ENCODE results near the gene RAET1E.
"Not testable (repeated sequence)": the region's sequence is repeated elsewhere in the genome, so short reads cannot be mapped to it uniquely, and the experiment has no call there.

The RAET1E gene

DNA sequence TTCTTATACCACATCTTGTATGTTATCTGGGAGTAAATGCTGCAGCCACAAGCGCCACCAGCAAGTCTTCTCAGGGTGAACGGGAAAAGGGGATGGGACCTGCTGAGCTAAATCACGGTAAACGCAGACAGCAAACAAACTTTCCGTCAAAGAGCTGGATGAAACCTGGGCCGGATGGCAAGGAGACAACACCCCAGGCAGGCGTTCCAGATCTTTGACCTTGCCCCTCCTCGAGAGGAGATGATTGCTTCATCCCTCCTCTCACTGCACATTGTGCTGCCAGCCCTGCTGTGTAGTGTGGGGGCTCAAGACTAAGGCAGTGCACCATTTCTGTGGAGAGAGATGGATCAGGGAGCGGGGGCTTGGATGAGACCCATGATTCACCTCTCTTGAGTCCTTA is 9.8 kb downstream of the RAET1E start:
- DNase-seq: no peak

DNA sequence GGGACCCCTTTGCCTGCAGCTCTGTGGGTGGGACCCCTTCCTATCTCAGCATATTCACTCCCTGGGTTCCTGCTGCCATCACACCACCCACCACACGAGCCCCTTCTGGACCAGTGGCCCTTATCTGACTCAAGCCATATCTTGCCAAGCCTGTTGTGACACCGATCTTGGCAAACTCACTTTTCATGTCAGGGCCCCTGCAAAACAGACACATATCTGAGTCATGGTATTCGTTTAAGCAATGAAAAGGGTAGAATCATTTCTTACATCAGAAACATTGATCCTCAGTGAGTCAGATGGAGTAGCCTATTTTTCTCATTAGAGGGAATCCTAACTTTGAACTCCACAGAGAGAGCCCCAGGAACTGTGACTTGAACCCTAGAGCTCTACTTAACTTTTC is 10.6 kb downstream of the RAET1E start:
- DNase-seq: no peak

DNA sequence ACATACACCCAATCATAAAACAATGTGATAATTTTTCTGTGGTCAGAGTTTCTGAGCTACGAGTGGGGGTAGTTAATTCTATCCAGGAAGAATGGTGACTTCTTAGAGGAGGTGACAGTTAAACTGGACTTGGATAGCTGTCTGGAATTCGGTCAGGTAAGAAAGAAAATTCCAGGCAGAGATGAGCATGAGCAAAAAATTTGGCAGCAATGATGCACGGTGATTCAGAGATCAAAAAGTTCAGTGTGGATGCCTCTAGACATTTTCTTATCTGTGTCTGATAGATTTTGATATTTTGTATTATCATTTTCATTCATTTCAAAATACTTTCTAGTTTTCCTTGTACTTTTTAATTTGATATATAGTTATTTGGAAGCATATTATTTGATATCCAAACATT is 12.0 kb downstream of the RAET1E start:
- DNase-seq: no peak

DNA sequence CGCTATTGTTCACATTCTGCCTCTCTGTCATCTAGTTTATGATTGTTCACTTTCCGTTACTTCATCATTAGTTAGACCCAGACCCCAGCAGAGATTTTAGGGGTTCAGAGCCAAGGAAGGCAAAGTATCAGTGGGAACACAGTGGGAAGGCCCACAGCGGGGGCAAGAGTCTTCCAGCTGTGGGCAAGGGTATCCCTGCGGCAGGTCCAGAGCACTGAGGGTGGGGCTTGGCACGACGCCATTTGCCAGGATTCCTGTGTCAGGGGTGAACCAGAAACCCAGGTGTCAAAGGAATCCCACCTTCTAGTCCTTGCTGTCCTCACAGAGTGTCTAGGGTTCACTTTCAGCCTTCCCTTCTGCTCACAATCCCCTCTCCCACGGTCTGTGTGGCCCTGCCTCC is 13.3 kb downstream of the RAET1E start:
- no peak for DNase-seq

DNA sequence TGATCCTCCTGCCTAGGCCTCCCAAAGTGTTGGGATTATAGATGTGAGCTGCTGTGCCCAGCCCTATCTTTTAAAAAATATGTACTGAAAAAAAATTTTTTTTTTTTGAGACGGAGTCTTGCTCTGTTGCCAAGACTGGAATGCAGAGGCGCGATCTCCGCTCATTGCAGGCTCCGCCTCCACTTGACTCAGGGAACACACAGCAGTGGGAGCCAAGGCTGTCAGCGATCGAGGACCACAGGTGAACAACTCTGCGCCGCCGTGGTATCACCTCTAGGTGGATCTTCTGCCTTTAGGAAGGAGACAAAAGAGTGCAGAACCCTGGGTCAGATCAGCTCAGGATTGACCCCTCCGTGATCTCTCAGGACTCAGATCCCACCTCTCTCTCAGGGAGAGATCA is 13.7 kb downstream of the RAET1E start:
- no peak for DNase-seq

DNA sequence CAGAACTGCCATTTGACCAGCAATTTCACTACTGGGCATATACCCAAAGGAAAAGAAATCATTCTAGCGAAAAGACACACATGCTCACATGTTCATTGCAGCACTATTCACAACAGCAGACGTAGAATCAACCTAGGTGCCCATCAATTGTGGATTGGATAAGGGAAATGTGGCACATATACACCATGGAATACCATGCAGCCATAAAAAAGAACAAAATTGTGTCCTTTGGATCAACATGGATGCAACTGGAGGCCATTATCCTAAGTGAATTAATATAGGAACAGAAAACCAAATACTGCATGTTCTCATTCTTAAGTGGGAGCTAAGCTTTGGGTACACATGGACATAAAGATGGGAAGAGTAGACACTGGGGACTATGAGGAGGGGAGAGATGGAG is 16.1 kb downstream of the RAET1E start:
- DNase-seq: no peak

DNA sequence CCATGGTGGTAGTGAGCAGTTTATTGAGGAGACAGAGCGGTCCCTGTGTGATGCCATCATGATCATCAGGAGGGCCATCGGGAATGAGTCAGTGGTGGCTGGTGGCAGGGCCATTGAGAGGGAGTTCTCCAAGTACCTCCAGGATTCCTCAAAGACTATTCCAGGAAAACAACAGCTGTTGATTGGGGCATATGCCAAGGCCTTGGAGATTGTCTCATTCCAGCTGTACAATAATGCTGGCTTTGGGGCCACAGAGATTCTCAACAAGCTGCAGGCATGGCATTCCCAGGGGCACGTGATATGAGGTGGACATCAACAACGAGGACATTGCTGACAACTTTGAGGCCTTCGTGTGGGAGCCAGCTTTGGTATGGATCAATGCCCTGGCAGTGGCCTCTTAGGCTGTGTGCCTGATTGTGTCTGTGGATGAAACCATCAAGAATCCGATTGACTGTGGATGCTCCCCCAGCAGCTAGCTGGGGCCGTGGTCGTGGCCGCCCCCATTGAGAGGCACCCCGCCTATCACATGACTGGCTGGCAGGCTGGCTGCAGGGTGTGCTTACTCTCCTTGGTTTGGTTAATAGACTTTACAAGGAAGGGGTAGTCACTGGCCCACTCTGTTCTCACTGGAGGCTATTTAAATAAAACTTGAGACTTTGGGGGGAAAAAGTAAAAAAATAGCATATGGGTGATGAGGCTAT is 16.7 kb downstream of the RAET1E start:
- no peak for DNase-seq

DNA sequence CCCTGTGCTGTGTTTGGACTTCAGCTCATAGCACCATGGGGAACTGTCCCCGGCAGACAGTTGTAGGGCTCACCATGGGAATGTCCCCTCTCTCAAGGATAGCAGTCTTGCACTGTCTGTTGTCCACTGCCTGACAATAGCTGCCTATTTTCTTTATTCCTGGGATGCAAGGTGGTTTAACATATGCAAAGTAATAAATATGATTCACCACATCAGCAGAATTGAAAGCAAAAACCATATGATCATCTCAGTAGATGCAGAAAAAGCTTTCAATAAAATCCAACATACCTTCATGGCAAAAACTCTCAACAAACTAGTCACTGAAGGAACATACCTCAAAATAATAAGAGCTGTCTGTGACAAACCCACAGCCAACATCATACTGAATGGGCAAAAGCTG is 20.3 kb downstream of the RAET1E start:
- DNase-seq: no peak

DNA sequence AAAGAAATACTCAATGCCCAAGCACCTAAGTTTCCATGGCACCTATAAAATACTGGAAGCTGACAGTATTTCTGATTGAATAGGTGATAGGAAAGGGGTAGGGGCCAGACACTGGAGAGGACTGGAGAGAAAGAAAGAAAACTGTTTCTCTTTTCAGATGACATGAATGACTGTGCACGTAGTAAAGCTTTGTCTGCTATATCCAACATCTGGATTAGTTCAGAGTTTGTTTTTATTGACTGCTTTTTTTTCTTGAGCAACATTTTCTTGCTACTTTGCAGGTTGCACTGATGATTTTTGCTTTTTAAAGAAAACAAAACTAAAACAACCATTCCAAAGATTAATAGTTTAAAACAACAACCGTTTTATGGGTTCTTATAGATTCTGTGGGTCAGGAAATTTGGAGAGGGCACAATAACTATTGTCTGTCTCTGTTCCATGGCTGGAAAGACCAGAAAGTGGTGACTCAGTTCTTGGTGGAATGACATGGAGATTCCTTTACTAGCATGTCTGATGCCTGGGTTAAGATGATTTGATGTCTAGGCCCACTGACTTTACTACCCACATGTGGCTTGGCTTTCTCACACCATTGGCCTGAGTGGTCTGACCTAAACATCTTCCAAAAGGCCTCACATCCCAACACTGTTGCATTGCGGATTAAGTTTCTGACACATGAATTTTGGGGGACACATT is 21.5 kb downstream of the RAET1E start:
- no peak for DNase-seq

DNA sequence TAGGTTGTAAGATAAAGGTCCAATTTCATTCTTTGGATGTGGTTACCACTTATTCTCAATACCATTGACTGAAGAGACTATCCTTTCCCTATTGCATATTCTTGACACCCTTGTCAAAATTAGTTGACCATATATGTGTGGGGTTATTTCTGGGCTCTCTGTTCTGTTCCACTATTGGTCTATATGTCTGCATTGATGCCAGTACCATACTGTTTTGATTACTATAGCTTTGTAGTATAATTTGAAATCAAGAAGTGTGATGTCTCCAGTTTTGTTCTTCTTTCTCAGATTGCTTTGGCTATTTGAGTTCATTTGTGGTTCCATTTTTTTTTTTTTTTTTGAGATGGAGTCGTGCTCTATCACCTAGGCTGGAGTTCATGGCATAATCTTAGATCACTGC is 25.7 kb downstream of the RAET1E start:
- no peak for DNase-seq

DNA sequence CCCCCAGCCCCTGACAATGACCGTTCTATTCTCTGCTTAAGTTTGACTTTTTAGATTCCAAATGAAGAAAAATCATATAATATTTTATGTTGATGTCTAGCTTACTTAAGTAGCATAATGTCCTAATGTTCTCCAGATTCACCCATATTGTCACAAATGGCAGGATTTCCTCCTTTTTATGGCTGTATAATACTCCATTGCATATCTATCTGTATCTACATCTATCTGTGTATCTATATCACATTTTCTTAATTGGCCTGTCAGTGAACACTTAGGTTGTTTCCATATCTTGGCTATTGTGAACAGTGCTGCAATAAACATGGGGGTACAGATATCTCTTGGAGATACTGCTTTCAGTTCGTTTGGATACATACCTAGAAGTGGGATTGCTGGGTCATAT is 26.7 kb downstream of the RAET1E start:
- no peak for DNase-seq

DNA sequence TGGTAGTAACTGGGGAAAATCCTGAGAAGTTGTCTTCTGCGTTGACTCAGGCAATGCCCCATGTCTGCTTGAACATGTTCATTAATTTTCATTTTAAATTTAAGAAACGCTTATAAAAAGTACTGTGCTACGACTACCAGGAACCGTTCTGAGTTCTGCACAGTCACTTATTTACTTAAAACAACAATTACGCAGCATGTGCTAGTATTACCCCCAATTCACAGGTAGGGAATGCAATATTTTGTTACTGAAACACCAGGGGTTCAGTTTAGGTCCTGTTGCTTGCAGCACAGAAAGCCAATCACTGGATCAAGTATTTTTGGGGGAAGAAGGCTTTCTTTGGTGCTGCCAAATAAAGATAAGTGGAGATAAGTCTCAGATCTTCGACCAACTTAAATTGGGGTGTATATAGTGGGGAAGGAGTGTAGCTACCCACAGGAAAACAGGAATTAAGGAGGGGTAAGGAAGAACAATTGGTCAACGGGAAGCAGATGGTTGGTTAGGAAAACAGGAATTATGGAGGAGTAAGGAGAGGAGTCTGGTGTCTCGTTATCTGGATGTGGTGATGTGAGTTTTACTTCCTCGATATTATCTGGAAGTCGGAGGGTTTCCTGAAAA is 28.5 kb downstream of the RAET1E start:
- DNase-seq: no peak

DNA sequence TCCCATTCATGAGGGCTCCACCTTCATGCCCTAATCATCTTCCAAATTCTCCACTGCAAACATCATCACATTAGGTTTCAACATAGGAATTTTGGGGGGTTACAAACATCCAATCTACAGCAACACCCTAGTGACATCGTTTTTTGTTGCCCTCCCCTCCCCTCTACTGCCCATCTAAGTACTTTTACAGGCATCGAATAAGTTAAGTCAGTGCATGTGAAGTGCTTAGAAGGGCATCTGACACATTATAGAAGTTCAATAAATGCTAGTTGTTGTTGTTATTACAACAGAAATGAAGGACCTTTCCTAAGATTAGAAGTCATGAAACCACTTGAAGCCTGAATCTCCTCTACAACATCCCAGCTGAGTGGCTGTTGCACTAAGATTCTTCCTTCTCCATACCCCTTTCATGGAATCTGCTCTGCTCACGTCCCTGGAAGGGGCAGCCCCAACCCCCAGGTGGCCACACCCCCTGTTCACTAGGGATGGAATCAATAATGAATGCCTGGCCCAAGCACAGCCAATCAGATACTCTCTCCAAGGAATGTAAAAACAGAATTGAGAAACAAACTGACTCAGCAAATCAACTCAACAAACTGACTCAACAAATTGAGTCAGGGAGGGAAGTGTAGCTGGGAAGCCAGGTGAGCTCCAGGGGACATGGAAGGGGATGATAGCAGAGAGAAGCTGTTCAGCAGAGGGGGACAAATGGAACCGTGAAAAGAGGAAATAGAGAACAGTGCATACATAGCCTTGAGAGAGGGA is 29.9 kb downstream of the RAET1E start:
- no peak for DNase-seq

DNA sequence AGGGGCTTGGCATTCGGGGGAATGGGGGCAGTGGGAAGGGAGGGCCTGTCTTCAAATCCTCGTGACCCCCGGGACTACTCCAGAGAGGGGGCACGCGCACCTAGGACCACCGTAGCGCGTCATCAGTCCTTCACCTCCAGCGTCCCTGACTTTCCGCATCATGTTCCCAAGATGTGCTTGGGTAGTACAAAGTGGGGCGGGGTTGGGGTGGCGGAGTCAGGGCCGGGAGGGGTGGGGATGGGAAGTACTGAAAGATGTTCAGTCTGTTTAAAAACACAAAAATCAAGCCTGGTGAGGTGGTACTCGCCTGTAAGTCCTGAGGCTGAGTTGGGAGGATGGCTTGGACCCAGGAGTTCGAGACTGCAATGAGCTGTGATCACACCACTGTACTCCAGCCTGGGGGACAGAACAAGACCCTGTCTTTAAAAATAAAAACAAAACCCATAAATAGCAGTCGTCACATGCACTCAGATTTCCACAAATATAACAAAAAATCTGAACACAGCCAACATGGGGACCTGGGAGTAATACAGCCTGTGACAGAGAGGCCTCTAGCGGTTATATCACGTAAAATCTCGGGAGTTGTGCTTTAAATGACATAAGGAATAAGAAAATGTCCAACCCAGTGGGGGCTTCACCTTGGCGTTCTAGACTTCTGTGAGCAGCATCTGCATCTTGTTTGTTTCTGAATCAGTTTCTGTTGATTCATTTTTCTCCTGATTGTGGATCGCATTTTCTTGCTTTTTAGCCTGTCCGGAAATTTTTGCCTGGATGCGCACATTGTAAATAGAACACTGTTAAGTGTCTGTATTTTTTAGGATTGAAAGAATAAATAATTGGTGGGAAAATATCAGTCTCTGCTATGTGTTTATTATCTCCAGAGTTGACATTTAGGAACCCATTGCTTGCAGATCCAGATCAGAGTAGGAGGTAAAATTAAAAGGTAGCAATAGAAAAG is 33.1 kb downstream of the RAET1E start:
- no peak for DNase-seq

DNA sequence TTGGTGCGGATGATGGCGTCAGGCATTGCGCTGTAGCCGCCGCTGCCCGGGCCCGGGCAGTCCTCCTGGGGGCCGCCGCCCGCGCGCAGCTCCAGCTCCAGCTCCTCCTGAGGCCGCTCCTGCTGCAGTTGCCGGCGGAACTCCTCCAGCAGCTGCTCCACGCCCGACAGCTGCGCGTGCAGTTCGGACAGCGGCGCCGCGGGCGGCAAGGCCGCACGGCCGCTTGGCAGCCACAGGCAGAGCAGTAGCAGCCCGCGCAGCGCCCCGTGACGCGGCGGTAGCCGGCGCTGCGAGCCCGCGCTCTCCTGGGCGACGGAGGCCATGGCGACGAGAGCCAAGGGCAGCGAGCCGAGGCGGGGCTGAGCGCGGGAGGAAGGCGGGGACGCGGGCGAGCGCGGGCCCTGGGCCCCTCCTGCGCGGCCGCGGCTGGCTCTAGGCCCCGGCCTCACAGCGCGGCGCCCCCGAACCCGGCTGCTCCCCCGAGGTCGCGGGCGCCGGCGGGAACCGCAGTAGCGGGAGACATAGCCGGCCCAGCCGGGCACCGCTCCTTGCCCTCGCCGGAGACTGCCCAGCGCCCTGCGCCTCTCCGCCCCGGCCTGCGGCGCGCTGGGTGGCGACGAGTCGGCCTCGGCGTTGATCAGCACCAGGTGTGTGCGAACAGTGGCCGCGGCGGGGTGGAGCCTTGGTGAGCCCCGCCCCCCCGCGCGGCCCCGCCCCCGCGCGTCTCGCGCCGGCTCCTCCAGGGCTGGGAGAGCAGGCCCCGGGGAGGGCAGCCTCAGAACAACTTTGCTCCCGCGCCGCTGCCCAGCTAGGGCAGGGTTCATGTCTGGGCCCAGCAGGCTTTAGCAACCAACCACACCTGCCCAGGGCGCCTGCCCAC is 34.0 kb downstream of the RAET1E start, which contains the start of gene LRP11:
TSS of gene LRP11 (minus strand) at position 662 of the 880 bp plus-strand sequence. CDS start at position 323, 339 bp downstream.
- DNase-seq: peak; percentile 83

DNA sequence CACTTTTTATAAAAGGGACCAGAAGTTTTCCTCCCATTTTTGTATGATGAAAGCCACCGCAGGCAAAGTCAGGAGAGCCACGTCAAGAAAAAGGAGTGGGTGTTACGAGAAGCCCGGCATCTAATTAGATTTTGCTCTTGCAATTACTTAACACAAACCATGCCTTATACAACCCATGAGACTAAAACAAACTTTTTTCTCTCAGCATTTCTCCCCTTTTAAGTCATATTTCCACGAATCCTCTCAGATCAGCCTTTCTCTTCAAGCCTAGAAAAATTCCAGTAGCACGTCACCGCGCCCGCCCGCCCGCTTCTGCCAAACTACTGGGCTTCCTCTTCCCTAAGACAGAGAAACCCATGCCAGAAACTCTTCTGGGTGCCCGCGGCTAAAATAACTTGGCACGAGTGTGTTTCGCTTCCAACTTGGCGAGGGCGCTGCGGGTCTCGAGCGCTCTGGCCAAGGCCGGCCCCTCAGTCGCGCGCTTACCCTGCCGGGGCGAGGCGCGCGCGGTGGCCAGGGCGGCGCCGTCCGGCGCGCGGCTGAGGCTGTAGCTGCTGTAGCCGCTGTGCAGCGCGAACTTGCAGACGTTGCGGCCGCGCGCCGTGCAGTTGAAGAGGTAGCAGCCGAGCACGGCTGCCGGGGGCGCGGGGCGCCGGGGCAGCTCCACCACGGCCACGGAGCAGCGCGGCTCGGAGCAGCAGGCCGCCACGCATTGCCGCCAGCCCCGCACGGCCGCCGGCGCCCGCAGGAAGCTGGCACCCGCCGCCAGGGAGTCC is 34.8 kb downstream of the RAET1E start:
- DNase-seq: peak; percentile 53

DNA sequence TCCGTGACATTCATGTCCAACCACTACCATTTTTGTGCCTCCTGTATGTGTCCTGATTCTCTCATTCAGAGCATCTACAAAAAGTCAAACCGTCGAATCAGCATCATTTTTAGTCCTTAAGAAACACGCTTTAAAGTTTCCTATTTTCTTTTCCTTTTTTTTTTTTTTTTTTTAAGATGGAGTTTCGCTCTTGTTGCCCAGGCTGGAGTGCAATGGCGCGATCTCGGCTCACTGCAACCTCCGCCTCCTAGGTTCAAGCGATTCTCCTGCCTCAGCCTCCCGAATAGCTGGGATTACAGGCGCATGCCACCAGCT is 35.5 kb downstream of the RAET1E start:
- not testable (repeated sequence) for DNase-seq

DNA sequence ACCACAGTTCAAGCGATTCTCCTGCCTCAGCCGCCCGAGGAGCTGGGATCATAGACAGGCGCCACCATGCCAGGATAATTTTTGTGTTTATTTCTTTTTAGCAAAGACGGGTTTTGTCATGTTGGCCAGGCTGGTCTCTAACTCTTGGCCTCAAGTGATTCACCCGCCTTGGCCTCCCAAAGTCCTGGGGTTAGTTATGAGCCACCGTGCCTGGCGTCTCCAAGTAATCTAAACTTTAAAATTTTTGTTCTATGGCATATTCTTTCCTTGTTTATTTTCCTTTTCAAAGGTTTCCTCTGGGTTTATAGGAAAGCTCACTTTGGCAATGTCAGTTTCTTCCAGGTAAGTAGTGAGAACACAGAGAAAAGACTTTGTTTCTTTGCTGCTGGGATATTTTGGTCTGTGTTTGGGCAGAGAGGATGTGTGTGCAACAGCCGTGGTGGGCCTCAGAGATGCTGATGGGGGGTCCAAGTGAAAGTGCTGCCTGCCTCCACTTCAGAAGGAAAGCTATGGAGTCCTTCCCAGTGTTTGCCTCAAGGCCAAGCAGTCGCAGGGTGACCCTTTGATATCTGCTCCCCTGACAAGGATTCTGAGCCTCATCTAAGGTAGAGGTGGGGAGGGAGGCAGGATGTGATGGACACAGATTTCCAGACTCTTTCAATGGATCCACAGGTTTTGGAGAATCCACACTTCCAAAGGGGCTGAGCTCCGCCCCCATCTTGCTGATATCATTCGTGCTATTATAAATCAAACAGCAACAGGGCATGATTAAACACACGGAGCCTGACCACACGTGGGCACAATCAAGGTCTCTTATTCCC is 36.1 kb downstream of the RAET1E start:
- no peak for DNase-seq

DNA sequence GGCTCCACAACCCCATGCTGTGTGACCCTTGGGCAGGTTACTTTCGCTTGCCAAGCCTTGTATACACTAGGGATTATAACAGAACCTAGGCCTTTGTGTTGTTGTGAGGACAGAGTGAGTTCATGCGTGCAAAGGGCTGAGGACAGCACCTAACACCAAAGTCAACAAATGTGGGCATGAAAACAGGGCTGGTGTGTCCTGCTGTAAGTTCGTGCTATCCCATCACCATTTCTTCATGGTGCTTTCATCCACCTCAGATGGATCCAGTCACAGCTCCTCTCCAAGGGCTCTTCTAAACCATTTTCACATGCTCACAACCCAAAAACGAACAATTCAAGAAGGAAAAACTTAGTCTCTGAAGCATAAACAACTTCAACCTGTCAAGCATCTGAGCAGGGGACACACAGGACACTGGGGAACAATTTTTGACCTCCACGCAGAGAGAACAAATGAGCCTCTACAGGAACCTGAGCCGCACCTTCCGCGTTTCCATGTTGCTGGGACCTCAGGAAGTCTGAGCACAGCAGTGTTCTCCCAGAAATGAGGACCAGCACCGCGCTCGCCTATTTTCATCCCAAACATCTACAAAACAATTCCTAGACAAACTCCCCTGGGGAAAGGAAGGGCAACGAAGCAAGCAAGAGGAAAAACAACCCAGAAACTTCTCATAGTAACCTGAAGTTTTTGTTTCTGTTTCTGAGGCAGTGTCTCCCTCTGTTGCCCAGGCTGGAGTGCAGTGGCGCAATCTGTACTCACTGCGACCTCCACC is 36.9 kb downstream of the RAET1E start:
- DNase-seq: no peak
